NCI-H345 (cell line): ENCODE data around the gene ARMC2.
"Not testable (repeated sequence)": the region's sequence is repeated elsewhere in the genome, so short reads cannot be mapped to it uniquely, and the experiment has no call there.

ENCODE experiments used
- DNase-seq: peaks from one replicate; lab custom pipeline; 2025; lab: John Stamatoyannopoulos, UW

ARMC2 gene

GRCh38 chr6:108952776-108953486, 104.7 kb downstream of the ARMC2 start:
- no peak for DNase-seq

- DNase-seq: no peak
Measured at GRCh38 chr6:108953681-108954080, 105.5 kb downstream of the ARMC2 start.

- no peak for DNase-seq
Measured at GRCh38 chr6:108955329-108955949, 107.2 kb downstream of the ARMC2 start.

- DNase-seq: no peak
Measured at GRCh38 chr6:108957221-108957620, 109.0 kb downstream of the ARMC2 start.

- no peak for DNase-seq
Measured at GRCh38 chr6:108958900-108959770, 110.9 kb downstream of the ARMC2 start.

GRCh38 chr6:108959972-108960582, 111.9 kb downstream of the ARMC2 start:
- no peak for DNase-seq

- no peak for DNase-seq
Measured at GRCh38 chr6:108960601-108961000, 112.4 kb downstream of the ARMC2 start.

- DNase-seq: no peak
Measured at GRCh38 chr6:108961077-108961476, 112.9 kb downstream of the ARMC2 start.

- DNase-seq: no peak
Measured at GRCh38 chr6:108961985-108962384, 113.8 kb downstream of the ARMC2 start.

GRCh38 chr6:108966251-108966650, 118.0 kb downstream of the ARMC2 start:
- DNase-seq: no peak

- DNase-seq: no peak
Measured at GRCh38 chr6:108966855-108967755, 118.9 kb downstream of the ARMC2 start.

- no peak for DNase-seq
Measured at GRCh38 chr6:108968325-108969316, 120.4 kb downstream of the ARMC2 start.

- no peak for DNase-seq
Measured at GRCh38 chr6:108969776-108970175, 121.6 kb downstream of the ARMC2 start.

- DNase-seq: no peak
Measured at GRCh38 chr6:108974201-108974600, 126.0 kb downstream of the ARMC2 start.

GRCh38 chr6:108978638-108979037, 130.4 kb downstream of the ARMC2 start:
- not testable (repeated sequence) for DNase-seq

- no peak for DNase-seq
Measured at GRCh38 chr6:108982154-108983113, 134.2 kb downstream of the ARMC2 start.

- no peak for DNase-seq
Measured at GRCh38 chr6:108983151-108983550, 134.9 kb downstream of the ARMC2 start.

GRCh38 chr6:108985301-108985700, 137.1 kb downstream of the ARMC2 start:
- DNase-seq: no peak

GRCh38 chr6:108987156-108987555, 138.9 kb downstream of the ARMC2 start:
- DNase-seq: no peak
